GM23338 (cell line): ENCODE measurements around the gene CYP19A1. TPM values are rescaled to one million over a fixed set of nuclear protein-coding genes. Genes with fewer than 3 reads are reported as not detected.

ENCODE experiments used
- ATAC-seq: fragments of 200-7000 bp; cut with Tn5 transposase; 3 replicates; pipeline ENCODE4 v1.9.1; 2020
- DNase-seq: peaks from one replicate; pipeline ENCODE4 v3.0.0-alpha.2; 2015; ENCODE audit warnings: low spot score
- H2AFZ ChIP-seq: fragments of 200-600 bp; sonication (generic); 2 replicates; pipeline ENCODE4 v1.8.0; 2016; ENCODE audit warnings: antibody characterized with exemption, mild to moderate bottlenecking, moderate library complexity
- H3F3A ChIP-seq: fragments of 200-600 bp; sonication (generic); replicated peaks from 2 replicates; pipeline ENCODE4 v1.8.0; 2017; ENCODE audit warnings: antibody characterized with exemption, mixed run types, low read depth
- H3K27ac ChIP-seq: fragments of 200-600 bp; sonication (generic); 2 replicates; pipeline ENCODE4 v1.6.1; 2016; ENCODE audit warnings: low read depth
- H3K27me3 ChIP-seq: fragments of 200-600 bp; sonication (generic); 2 replicates; pipeline ENCODE4 v1.8.0; 2016; ENCODE audit warnings: mild to moderate bottlenecking, mixed run types, moderate library complexity; ENCODE audit not compliant: insufficient read depth
- H3K36me3 ChIP-seq: fragments of 200-600 bp; sonication (generic); 2 replicates; pipeline ENCODE4 v1.8.0; 2016; ENCODE audit warnings: mild to moderate bottlenecking; ENCODE audit not compliant: insufficient read depth
- H3K4me1 ChIP-seq: fragments of 200-600 bp; sonication (generic); 2 replicates; pipeline ENCODE4 v1.8.0; 2016; ENCODE audit warnings: mild to moderate bottlenecking, moderate library complexity; ENCODE audit not compliant: insufficient read depth
- H3K4me2 ChIP-seq: fragments of 200-600 bp; sonication (generic); 2 replicates; pipeline ENCODE4 v1.7.1; 2017; ENCODE audit warnings: mixed run types
- H3K4me3 ChIP-seq: fragments of 200-600 bp; sonication (generic); 2 replicates; pipeline ENCODE4 v1.6.1; 2016; ENCODE audit warnings: mixed run types
- H3K79me2 ChIP-seq: fragments of 200-600 bp; sonication (generic); replicated peaks from 2 replicates; pipeline ENCODE4 v1.8.0; 2017; ENCODE audit warnings: mild to moderate bottlenecking; ENCODE audit not compliant: insufficient read depth
- H3K9me2 ChIP-seq: fragments of 200-600 bp; sonication (generic); 2 replicates; pipeline ENCODE4 v1.8.0; 2017; ENCODE audit not compliant: insufficient read depth
- H4K20me1 ChIP-seq: fragments of 200-600 bp; sonication (generic); replicated peaks from 2 replicates; pipeline ENCODE4 v1.8.0; 2017; ENCODE audit warnings: mild to moderate bottlenecking; ENCODE audit not compliant: insufficient read depth
- H3K27ac Mint-ChIP-seq: 2 replicates; pipeline ENCODE4 v1.8.0; 2020; ENCODE audit warnings: inconsistent platforms, mild to moderate bottlenecking, moderate library complexity, mixed read lengths
- H3K27me3 Mint-ChIP-seq: 3 replicates; pipeline ENCODE4 v1.8.0; 2022; ENCODE audit warnings: low read depth, mild to moderate bottlenecking, moderate library complexity, mixed read lengths, inconsistent platforms; ENCODE audit not compliant: insufficient read depth, poor library complexity
- H3K36me3 Mint-ChIP-seq: 3 replicates; pipeline ENCODE4 v1.8.0; 2021; ENCODE audit warnings: low read depth, mild to moderate bottlenecking, inconsistent platforms, moderate library complexity, mixed read lengths
- H3K4me1 Mint-ChIP-seq: 3 replicates; pipeline ENCODE4 v1.8.0; 2020; ENCODE audit warnings: mild to moderate bottlenecking, inconsistent platforms, mixed read lengths
- H3K4me3 Mint-ChIP-seq: 3 replicates; pipeline ENCODE4 v1.8.0; 2021; ENCODE audit warnings: moderate library complexity, mild to moderate bottlenecking, inconsistent platforms, mixed read lengths
- H3K9me3 Mint-ChIP-seq: 3 replicates; pipeline ENCODE4 v1.8.0; 2020; ENCODE audit warnings: moderate library complexity, mild to moderate bottlenecking, inconsistent platforms, mixed read lengths
- CREB1 ChIP-seq: fragments of 250-450 bp; sonication (Bioruptor Pico); IDR thresholded peaks from 2 replicates; pipeline ENCODE4 v1.5.0; 2020; ENCODE audit warnings: low read depth, mild to moderate bottlenecking, moderate library complexity
- ETS1 ChIP-seq: IDR thresholded peaks from 2 replicates; pipeline ENCODE4 v1.6.1; 2016; ENCODE audit warnings: antibody characterized with exemption
- EZH2 ChIP-seq: fragments of 200-600 bp; sonication (generic); IDR thresholded peaks from one replicate; pipeline ENCODE4 v1.8.0; 2017; ENCODE audit warnings: antibody characterized with exemption, mild to moderate bottlenecking, low read depth; ENCODE audit not compliant: unreplicated experiment
- EZH2phosphoT487 ChIP-seq: fragments of 200-600 bp; sonication (generic); IDR thresholded peaks from one replicate; pipeline ENCODE4 v1.8.1; 2018; ENCODE audit warnings: antibody characterized with exemption; ENCODE audit not compliant: unreplicated experiment
- JUNB ChIP-seq: IDR thresholded peaks from one replicate; pipeline ENCODE4 v1.6.1; 2016; ENCODE audit warnings: antibody characterized with exemption; ENCODE audit not compliant: unreplicated experiment
- NANOG ChIP-seq: IDR thresholded peaks from 2 replicates; pipeline ENCODE4 v1.6.1; 2016; ENCODE audit warnings: antibody characterized with exemption, borderline replicate concordance
- POLR2AphosphoS5 ChIP-seq: IDR thresholded peaks from 2 replicates; pipeline ENCODE4 v1.6.1; 2016; ENCODE audit warnings: antibody characterized with exemption, low read depth
- STAT1 ChIP-seq: IDR thresholded peaks from one replicate; pipeline ENCODE4 v1.6.1; 2016; ENCODE audit warnings: antibody characterized with exemption; ENCODE audit not compliant: unreplicated experiment
- ZNF114 ChIP-seq: fragments of 250-450 bp; sonication (Bioruptor Pico); IDR thresholded peaks from 2 replicates; pipeline ENCODE4 v1.5.0; 2020; ENCODE audit warnings: mild to moderate bottlenecking, moderate library complexity
- ZNF331 ChIP-seq: fragments of 250-450 bp; sonication (Bioruptor Pico); IDR thresholded peaks from 2 replicates; pipeline ENCODE4 v1.5.0; 2020; ENCODE audit warnings: low read depth, mild to moderate bottlenecking, moderate library complexity
- ZNF462 ChIP-seq: fragments of 250-450 bp; sonication (Bioruptor Pico); IDR thresholded peaks from 2 replicates; pipeline ENCODE4 v1.5.0; 2020; ENCODE audit warnings: mild to moderate bottlenecking, moderate library complexity
- polyA plus RNA-seq: library from polyadenylated mRNA; unstranded; fragments of >200 nt; fragmentation: Nextera tagmentation; extraction: Ambion mirVana; gene quantifications from 2 replicates; pipeline ENCODE4 v1.2.1, GENCODE V29; 2016
- total RNA-seq: library from RNA; depleted of rRNA; stranded (reverse); fragments of >200 nt; shearing (Covaris generic); gene quantifications from 2 replicates; pipeline ENCODE4 v1.2.3, GENCODE V29; 2014
- TF ChIP-seq, protein P1 (sequence below), 2 experiments: fragments of 200-600 bp in 1 of 2; sonication (generic) in 1 of 2; conservative IDR thresholded peaks; 2 replicates each; pipeline versions ENCODE4 v1.5.1 to v1.6.1; 2016 to 2017; ENCODE audit warnings: antibody characterized with exemption in 2 of 2, low read depth in 2 of 2, mild to moderate bottlenecking in 2 of 2, moderate library complexity in 1 of 2
- TF ChIP-seq, protein P2 (sequence below): IDR thresholded peaks from one replicate; pipeline ENCODE4 v1.6.1; 2018; ENCODE audit warnings: antibody characterized with exemption; ENCODE audit not compliant: unreplicated experiment

The CYP19A1 gene
- total and polyA plus RNA-seq, 2 experiments from 2014 or later: 0.42 TPM; not detected in 1

DNA sequence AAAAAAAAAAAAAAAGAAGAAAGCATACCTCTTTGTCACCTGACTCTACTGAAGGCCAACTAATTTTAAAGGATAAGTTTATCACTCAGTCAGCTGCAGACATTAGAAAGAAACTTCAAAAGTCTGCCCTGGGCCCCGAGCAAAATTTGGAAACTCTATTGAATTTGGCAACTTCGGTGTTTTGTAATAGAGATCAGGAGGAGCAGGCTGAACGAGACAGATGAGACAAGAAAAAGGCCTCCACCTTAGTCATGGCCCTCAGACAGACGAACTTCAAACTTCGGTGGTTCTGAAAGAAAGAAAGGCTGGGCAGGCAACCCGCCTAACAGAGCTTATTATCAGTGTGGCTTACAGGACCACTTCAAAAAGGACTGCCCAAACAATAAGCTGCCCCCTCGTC lies 21.6 kb upstream of the CYP19A1 start:
- Histone ChIP-seq H3K36me3 (no peaks in the 10 kb centered on the region), H3F3A (no peaks in the 10 kb centered on the region), H2AFZ (no peak overlapping the region), H3K27me3 (no peaks in the 10 kb centered on the region), H3K4me1 (no peaks in the 10 kb centered on the region; the same call in 1 of the 2 replicates), H3K27ac (no peak overlapping the region), H4K20me1 (no peaks in the 10 kb centered on the region), H3K79me2 (no peaks in the 10 kb centered on the region), H3K9me2 (no peaks in the 10 kb centered on the region; the same call in 1 of the 2 replicates), H3K4me3 (no peak overlapping the region), H3K4me2 (no peak overlapping the region)
- H3K4me1 Mint-ChIP-seq: peaks cover 2% of the 10 kb centered on the region; the same call in 1 of the 3 replicates
- H3K36me3 Mint-ChIP-seq: no peaks in the 10 kb centered on the region
- DNase-seq (no peak), ATAC-seq (no peak)
- H3K27me3 Mint-ChIP-seq: peaks cover 1% of the 10 kb centered on the region
- no peak overlapping the region for H3K27ac Mint-ChIP-seq
- H3K4me3 Mint-ChIP-seq: no peak overlapping the region
- no peaks in the 10 kb centered on the region for H3K9me3 Mint-ChIP-seq
- no peak for TF ChIP-seq ZNF114 (CRISPR knock-in tag)
- TF ChIP-seq EZH2: no peak
- TF ChIP-seq POLR2AphosphoS5: no peak
- no peak for TF ChIP-seq STAT1
- no peak for TF ChIP-seq ZNF331 (CRISPR knock-in tag)
- TF ChIP-seq CREB1 (CRISPR knock-in tag): no peak
- no peak for TF ChIP-seq EZH2phosphoT487
- TF ChIP-seq, protein P1, sequence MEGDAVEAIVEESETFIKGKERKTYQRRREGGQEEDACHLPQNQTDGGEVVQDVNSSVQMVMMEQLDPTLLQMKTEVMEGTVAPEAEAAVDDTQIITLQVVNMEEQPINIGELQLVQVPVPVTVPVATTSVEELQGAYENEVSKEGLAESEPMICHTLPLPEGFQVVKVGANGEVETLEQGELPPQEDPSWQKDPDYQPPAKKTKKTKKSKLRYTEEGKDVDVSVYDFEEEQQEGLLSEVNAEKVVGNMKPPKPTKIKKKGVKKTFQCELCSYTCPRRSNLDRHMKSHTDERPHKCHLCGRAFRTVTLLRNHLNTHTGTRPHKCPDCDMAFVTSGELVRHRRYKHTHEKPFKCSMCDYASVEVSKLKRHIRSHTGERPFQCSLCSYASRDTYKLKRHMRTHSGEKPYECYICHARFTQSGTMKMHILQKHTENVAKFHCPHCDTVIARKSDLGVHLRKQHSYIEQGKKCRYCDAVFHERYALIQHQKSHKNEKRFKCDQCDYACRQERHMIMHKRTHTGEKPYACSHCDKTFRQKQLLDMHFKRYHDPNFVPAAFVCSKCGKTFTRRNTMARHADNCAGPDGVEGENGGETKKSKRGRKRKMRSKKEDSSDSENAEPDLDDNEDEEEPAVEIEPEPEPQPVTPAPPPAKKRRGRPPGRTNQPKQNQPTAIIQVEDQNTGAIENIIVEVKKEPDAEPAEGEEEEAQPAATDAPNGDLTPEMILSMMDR (conservative IDR thresholded peaks at IDR 0.05; ENCODE audit: low read depth in 2 of 2): no peak
- TF ChIP-seq ETS1: no peak
- TF ChIP-seq, protein P2, sequence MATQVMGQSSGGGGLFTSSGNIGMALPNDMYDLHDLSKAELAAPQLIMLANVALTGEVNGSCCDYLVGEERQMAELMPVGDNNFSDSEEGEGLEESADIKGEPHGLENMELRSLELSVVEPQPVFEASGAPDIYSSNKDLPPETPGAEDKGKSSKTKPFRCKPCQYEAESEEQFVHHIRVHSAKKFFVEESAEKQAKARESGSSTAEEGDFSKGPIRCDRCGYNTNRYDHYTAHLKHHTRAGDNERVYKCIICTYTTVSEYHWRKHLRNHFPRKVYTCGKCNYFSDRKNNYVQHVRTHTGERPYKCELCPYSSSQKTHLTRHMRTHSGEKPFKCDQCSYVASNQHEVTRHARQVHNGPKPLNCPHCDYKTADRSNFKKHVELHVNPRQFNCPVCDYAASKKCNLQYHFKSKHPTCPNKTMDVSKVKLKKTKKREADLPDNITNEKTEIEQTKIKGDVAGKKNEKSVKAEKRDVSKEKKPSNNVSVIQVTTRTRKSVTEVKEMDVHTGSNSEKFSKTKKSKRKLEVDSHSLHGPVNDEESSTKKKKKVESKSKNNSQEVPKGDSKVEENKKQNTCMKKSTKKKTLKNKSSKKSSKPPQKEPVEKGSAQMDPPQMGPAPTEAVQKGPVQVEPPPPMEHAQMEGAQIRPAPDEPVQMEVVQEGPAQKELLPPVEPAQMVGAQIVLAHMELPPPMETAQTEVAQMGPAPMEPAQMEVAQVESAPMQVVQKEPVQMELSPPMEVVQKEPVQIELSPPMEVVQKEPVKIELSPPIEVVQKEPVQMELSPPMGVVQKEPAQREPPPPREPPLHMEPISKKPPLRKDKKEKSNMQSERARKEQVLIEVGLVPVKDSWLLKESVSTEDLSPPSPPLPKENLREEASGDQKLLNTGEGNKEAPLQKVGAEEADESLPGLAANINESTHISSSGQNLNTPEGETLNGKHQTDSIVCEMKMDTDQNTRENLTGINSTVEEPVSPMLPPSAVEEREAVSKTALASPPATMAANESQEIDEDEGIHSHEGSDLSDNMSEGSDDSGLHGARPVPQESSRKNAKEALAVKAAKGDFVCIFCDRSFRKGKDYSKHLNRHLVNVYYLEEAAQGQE: no peak
- TF ChIP-seq NANOG: no peak
- TF ChIP-seq JUNB: no peak
- no peak for TF ChIP-seq ZNF462 (CRISPR knock-in tag)
